Loucy (cell line): Measurements from ENCODE around the gene CNDP1.

Experiments used
- H2AFZ ChIP-seq: fragments of 200-600 bp; sonication (generic); 2 replicates; pipeline ENCODE4 v1.6.0; 2016; ENCODE audit warnings: antibody characterized with exemption, mild to moderate bottlenecking, low read length, moderate library complexity
- H3F3A ChIP-seq: fragments of 200-600 bp; 2 replicates; pipeline ENCODE4 v1.6.0; 2016; ENCODE audit warnings: antibody characterized with exemption, low read depth, mild to moderate bottlenecking
- H3K27me3 ChIP-seq: fragments of 200-600 bp; sonication (generic); 2 replicates; pipeline ENCODE4 v1.6.1; 2014; ENCODE audit warnings: low read length, mild to moderate bottlenecking; ENCODE audit not compliant: insufficient read depth, poor library complexity, severe bottlenecking
- H3K36me3 ChIP-seq: fragments of 200-600 bp; sonication (generic); 2 replicates; pipeline ENCODE4 v1.6.1; 2016; ENCODE audit warnings: low read length; ENCODE audit not compliant: insufficient read depth
- H3K4me1 ChIP-seq: fragments of 200-600 bp; sonication (generic); 2 replicates; pipeline ENCODE4 v1.5.1; 2014; ENCODE audit warnings: low read length, mild to moderate bottlenecking; ENCODE audit not compliant: insufficient read depth, poor library complexity, severe bottlenecking
- H3K4me2 ChIP-seq: fragments of 200-600 bp; sonication (generic); 2 replicates; pipeline ENCODE4 v1.6.0; 2014; ENCODE audit warnings: antibody characterized with exemption, low read length, low read depth, mild to moderate bottlenecking; ENCODE audit not compliant: poor library complexity, severe bottlenecking
- H3K4me3 ChIP-seq: fragments of 200-600 bp; sonication (generic); 2 replicates; pipeline ENCODE4 v1.5.1; 2014; ENCODE audit warnings: low read length, mild to moderate bottlenecking, mixed read lengths; ENCODE audit not compliant: poor library complexity, severe bottlenecking
- H3K79me2 ChIP-seq: fragments of 200-600 bp; sonication (generic); 2 replicates; pipeline ENCODE4 v1.6.1; 2014; ENCODE audit warnings: low read length; ENCODE audit not compliant: insufficient read depth
- H3K9ac ChIP-seq: fragments of 200-600 bp; sonication (generic); 2 replicates; pipeline ENCODE4 v1.6.0; 2014; ENCODE audit warnings: mild to moderate bottlenecking, low read depth, low read length, moderate library complexity; ENCODE audit not compliant: poor library complexity, severe bottlenecking
- H3K9me2 ChIP-seq: fragments of 200-600 bp; sonication (generic); replicated peaks from 2 replicates; pipeline ENCODE4 v1.6.1; 2016; ENCODE audit warnings: low read depth, low read length, mixed read lengths
- H3K9me3 ChIP-seq: fragments of 200-600 bp; sonication (generic); 2 replicates; pipeline ENCODE4 v1.6.1; 2014; ENCODE audit warnings: mild to moderate bottlenecking, antibody characterized with exemption, low read length, low read depth; ENCODE audit not compliant: insufficient read depth
- H4K20me1 ChIP-seq: fragments of 200-600 bp; sonication (generic); 2 replicates; pipeline ENCODE4 v1.6.0; 2014; ENCODE audit warnings: antibody characterized with exemption, low read length, mild to moderate bottlenecking; ENCODE audit not compliant: insufficient read depth, poor library complexity, severe bottlenecking
- CTCF ChIP-seq: fragments of 200-600 bp; sonication (generic); conservative IDR thresholded peaks from 2 replicates; pipeline ENCODE4 v1.5.1; 2014; ENCODE audit warnings: mild to moderate bottlenecking, antibody characterized with exemption, low read length
- EZH2phosphoT487 ChIP-seq: fragments of 200-600 bp; IDR thresholded peaks from 2 replicates; pipeline ENCODE4 v1.6.1; 2018; ENCODE audit warnings: antibody characterized with exemption, mild to moderate bottlenecking, moderate library complexity, borderline replicate concordance

CNDP1 gene

DNA sequence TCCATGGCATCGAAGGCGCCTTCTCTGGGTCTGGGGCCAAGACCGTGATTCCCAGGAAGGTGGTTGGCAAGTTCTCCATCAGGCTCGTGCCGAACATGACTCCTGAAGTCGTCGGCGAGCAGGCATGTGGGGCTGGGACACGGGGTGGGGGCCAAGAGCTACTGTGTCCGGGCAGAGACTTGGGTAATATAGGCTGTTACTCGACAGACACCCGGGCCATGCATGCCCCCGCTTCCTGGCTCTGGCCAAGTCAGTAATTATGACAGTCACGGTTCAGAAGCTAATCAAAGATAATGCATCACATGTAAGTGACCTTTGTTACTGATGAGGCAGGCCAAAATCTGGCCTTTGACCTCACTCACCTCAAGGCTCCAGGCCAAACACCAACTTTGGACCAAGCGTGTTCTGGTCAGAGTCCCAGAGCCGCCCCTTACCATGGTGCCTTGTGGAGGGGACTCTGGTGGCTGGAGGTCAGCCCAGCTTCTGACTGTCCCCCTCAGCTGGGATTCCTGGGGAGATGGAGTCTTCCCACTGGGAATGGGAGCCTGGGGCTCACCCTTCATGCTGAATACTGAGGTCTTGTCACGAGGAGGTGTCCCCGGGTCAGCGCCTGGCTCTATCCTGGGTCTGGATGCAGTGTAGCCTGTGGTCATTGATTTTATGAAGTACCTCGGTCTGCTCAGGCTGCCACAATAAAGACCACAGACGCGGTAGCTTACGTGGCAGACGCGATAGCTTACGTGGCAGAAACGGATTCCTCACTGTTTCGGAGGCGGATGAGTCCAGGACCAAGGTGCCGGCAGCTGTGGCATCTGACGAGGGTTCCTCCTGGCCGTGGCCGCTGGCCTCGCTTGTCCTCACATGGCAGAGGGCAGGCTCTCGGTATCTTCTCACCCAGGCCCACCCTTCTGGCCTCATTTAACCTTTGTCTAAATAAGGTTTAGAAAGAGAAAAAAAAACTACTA, 17.7 kb upstream of the CNDP1 start:
- Histone ChIP-seq H3K4me1 (no peaks in the 10 kb centered on the region), H2AFZ (no peak overlapping the region), H3K9ac (no peak overlapping the region), H3K4me3 (no peak overlapping the region), H3F3A (no peaks in the 10 kb centered on the region), H3K9me2 (no peaks in the 10 kb centered on the region), H3K9me3 (no peaks in the 10 kb centered on the region), H3K27me3 (no peaks in the 10 kb centered on the region), H3K79me2 (no peaks in the 10 kb centered on the region), H3K4me2 (no peak overlapping the region), H4K20me1 (no peaks in the 10 kb centered on the region), H3K36me3 (peaks cover 66% of the 10 kb centered on the region; the same call in 1 of the 2 replicates)
- TF ChIP-seq CTCF: no peak
- TF ChIP-seq EZH2phosphoT487: no peak

DNA sequence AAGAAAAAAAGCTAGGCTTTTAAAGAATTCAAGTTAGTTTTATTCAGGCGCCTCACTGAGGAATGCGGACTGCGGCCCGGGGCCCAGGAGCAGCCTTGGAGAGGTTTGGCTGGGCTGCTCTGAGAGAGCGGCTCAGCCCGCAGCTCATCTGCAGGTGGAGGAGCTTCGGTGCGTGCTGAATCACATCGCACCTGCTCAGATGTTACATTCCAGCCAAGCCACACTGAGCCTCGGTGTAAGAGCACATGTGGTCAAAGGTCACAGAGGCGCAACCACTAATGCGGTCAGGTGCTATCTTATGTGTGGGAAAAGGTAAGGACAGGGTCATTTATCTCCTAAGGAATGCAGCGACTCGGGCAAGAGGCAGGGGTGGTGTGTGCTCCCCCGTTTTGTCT, 17.1 kb upstream of the CNDP1 start:
- H3K9me2 ChIP-seq: no peaks in the 10 kb centered on the region
- H3K36me3 ChIP-seq: peaks cover 62% of the 10 kb centered on the region; the same call in 1 of the 2 replicates
- TF ChIP-seq CTCF (no peak), EZH2phosphoT487 (no peak)
- H3F3A ChIP-seq: no peaks in the 10 kb centered on the region
- H3K4me3 ChIP-seq: no peak overlapping the region
- no peak overlapping the region for H3K4me2 ChIP-seq
- no peaks in the 10 kb centered on the region for H3K9me3 ChIP-seq
- H2AFZ ChIP-seq: no peak overlapping the region
- no peaks in the 10 kb centered on the region for H3K27me3 ChIP-seq
- H3K9ac ChIP-seq: no peak overlapping the region
- no peaks in the 10 kb centered on the region for H3K4me1 ChIP-seq
- no peaks in the 10 kb centered on the region for H3K79me2 ChIP-seq
- H4K20me1 ChIP-seq: no peaks in the 10 kb centered on the region

GRCh38 chr18:74518456-74519295, 15.6 kb upstream of the CNDP1 start:
- no peaks in the 10 kb centered on the region for H3K27me3 ChIP-seq
- H3K4me1 ChIP-seq: no peaks in the 10 kb centered on the region
- H3K79me2 ChIP-seq: no peaks in the 10 kb centered on the region
- H3K36me3 ChIP-seq: peaks cover 48% of the 10 kb centered on the region; the same call in 1 of the 2 replicates
- no peak for TF ChIP-seq EZH2phosphoT487
- no peak for TF ChIP-seq CTCF
- no peaks in the 10 kb centered on the region for H3K9me3 ChIP-seq
- no peaks in the 10 kb centered on the region for H4K20me1 ChIP-seq
- H3K9me2 ChIP-seq: no peaks in the 10 kb centered on the region
- no peaks in the 10 kb centered on the region for H3F3A ChIP-seq
- H3K4me2 ChIP-seq: no peak overlapping the region
- H2AFZ ChIP-seq: no peak overlapping the region
- no peak overlapping the region for H3K9ac ChIP-seq
- H3K4me3 ChIP-seq: no peak overlapping the region
